ENCODE measurements around the gene MGAT1.
"Not testable (repeated sequence)": the region's sequence is repeated elsewhere in the genome, so short reads cannot be mapped to it uniquely, and the experiment has no call there.

Gene MGAT1

GRCh38 chr5:180802325-180803180, at the start of gene MGAT1:
Gene MGAT1, minus strand, starts transcription at chr5:180802806. Its CDS starts 9,835 bp downstream, at chr5:180792971.
- DNase-seq, result peak; percentile 77

GRCh38 chr5:180850434-180851078, 48.0 kb upstream of the MGAT1 start:
- no peak for DNase-seq

GRCh38 chr5:180849827-180850226, 47.2 kb upstream of the MGAT1 start:
- no peak for DNase-seq

- no peak for DNase-seq
Observed at GRCh38 chr5:180848878-180849277, 46.3 kb upstream of the MGAT1 start.

GRCh38 chr5:180848265-180848664, 45.7 kb upstream of the MGAT1 start:
- no peak for DNase-seq

GRCh38 chr5:180847026-180847425, 44.4 kb upstream of the MGAT1 start:
- no peak for DNase-seq

GRCh38 chr5:180844858-180845257, 42.3 kb upstream of the MGAT1 start:
- no peak for DNase-seq

- no peak for DNase-seq
Observed at GRCh38 chr5:180844432-180844831, 41.8 kb upstream of the MGAT1 start.

- no peak for DNase-seq
Observed at GRCh38 chr5:180839935-180840334, 37.3 kb upstream of the MGAT1 start.

- no peak for DNase-seq
Observed at GRCh38 chr5:180839227-180839626, 36.6 kb upstream of the MGAT1 start.

GRCh38 chr5:180837478-180837877, 34.9 kb upstream of the MGAT1 start:
- no peak for DNase-seq

- DNase-seq, result peak; percentile 42
Observed at GRCh38 chr5:180832638-180833068, 30.0 kb upstream of the MGAT1 start.

- peak; percentile 81 for DNase-seq
Observed at GRCh38 chr5:180831139-180832093, 28.8 kb upstream of the MGAT1 start.

- peak; percentile 75 for DNase-seq
Observed at GRCh38 chr5:180830253-180831138, 27.9 kb upstream of the MGAT1 start.

GRCh38 chr5:180829726-180830125, 27.1 kb upstream of the MGAT1 start:
- DNase-seq, result no peak

GRCh38 chr5:180828756-180829531, 26.3 kb upstream of the MGAT1 start:
- not testable (repeated sequence) for DNase-seq

- not testable (repeated sequence) for DNase-seq
Observed at GRCh38 chr5:180827374-180827773, 24.8 kb upstream of the MGAT1 start.

- no peak for DNase-seq
Observed at GRCh38 chr5:180825768-180826525, 23.3 kb upstream of the MGAT1 start.

GRCh38 chr5:180824630-180825476, 22.2 kb upstream of the MGAT1 start:
- no peak for DNase-seq
